ENCODE results near the gene TNFRSF1B. TPM values are rescaled to one million over a fixed set of nuclear protein-coding genes. Genes with fewer than 3 reads are reported as not detected.

Gene TNFRSF1B
- total and polyA plus RNA-seq, 9 of the 15 experiments (the other 6 are each of a cell fraction or from before 2014, with no cell fraction given) = 8.8 to 91.3 (median 36.0) TPM

GRCh38 chr1:12219800-12220199, 53.0 kb downstream of the TNFRSF1B start:
- Histone ChIP-seq H3K4me1 (replicated peaks in 1 of 2; ENCODE audit: control insufficient read depth in 2 of 2, insufficient read depth in 2 of 2, low read length in 2 of 2) (peaks cover 20 to 28% of the 10 kb centered on the region in 2 experiments; a peak in 4 of 5 replicates), H2AFZ (ENCODE audit: low read depth, low read length) (0 out of 2 replicates have a peak overlapping the region, but pooled peaks have one; percentile 21), H3K27ac (ENCODE audit: extremely low read depth, low read depth, low read length) (no peak overlapping the region; the same call in 2 of the 3 replicates), H3K9me3 (replicated peaks; ENCODE audit: control insufficient read depth, insufficient read depth, low read depth, low read length) (peaks cover 37% of the 10 kb centered on the region), H3K79me2 (ENCODE audit: control insufficient read depth, insufficient read depth, low read length) (no peaks in the 10 kb centered on the region), H3K36me3 (ENCODE audit: control insufficient read depth, insufficient read depth, low read length) (no peaks in the 10 kb centered on the region), H3K4me3 (no peak overlapping the region), H3K27me3 (ENCODE audit: control insufficient read depth in 2 of 2, insufficient read depth in 2 of 2, low read length in 2 of 2) (no peaks in the 10 kb centered on the region), H3K9ac (ENCODE audit: insufficient read depth in 1 of 2, low read depth in 2 of 2, low read length in 2 of 2) (no peak overlapping the region), H4K20me1 (replicated peaks; ENCODE audit: control insufficient read depth, insufficient read depth, low read length) (no peaks in the 10 kb centered on the region), H3K9me1 (ENCODE audit: control insufficient read depth, insufficient read depth, low read length) (no peaks in the 10 kb centered on the region), H3K4me2 (ENCODE audit: insufficient read depth, low read length) (no peak overlapping the region; the same call in 1 of the 2 replicates)
- FAIRE-seq (no peak), DNase-seq (ENCODE audit: extremely low read depth in 1 of 4, low spot score in 3 of 4) (no peak), ATAC-seq (no peak)
- POLR2A ChIA-PET = interaction anchor here (0.6 to 2.4 kb wide), 6 partner anchors 17 to 311 kb away, joined by 3 to 14 read pairs (median 8); no protein-coding TSS in a partner anchor
- no TSS peak for BruUV-seq (replicated peaks)
- WGBS (ENCODE audit: insufficient coverage, low coverage, missing lambda C conversion rate) = 74% methylated on average over 4 of the region's 4 CpGs
- CTCF ChIA-PET (ENCODE audit: low intra/inter-chr PET ratio) = no interaction called here
- in situ Hi-C loops (cut with MboI) (no loop called here), intact Hi-C loops (cut with micrococcal nuclease) (loop anchor here (10.0 kb wide), 1 partner anchor 235 kb away; the partner anchor contains the start of gene MFN2)
- TF ChIP-seq TRIM24 (IDR thresholded peaks at IDR 0.05) (no peak), ZNF121 (CRISPR knock-in tag; conservative IDR thresholded peaks at IDR 0.05) (peak; percentile 58), C11orf30 (IDR thresholded peaks at IDR 0.05; ENCODE audit: low read depth) (peak; percentile 74; the same call in 1 of the 2 replicates), NFE2 (IDR thresholded peaks at IDR 0.05; ENCODE audit: low read depth) (peak; percentile 83), ZNF696 (CRISPR knock-in tag; conservative IDR thresholded peaks at IDR 0.05) (no peak), ZNF639 (CRISPR knock-in tag; conservative IDR thresholded peaks at IDR 0.05 in 1 of 2, IDR thresholded peaks at IDR 0.05 in 1 of 2) (peak in 1 of 2 experiments; percentile 33; a peak in 1 of 4 replicates), ZHX1 (conservative IDR thresholded peaks at IDR 0.05; ENCODE audit: low read length) (no peak), MAFG (tag; conservative IDR thresholded peaks at IDR 0.05) (peak; percentile 82), MAFK (IDR thresholded peaks at IDR 0.05; ENCODE audit: low read length) (0 out of 2 replicates have a peak, but pooled peaks have one; percentile 10), ADNP (tag; IDR thresholded peaks at IDR 0.05) (peak; percentile 39; the same call in 1 of the 2 replicates), GMEB1 (CRISPR knock-in tag; IDR thresholded peaks at IDR 0.05) (no peak), NFE2L1 (tag; IDR thresholded peaks at IDR 0.05; ENCODE audit: borderline replicate concordance, low read depth) (peak; percentile 69), MAFF (IDR thresholded peaks at IDR 0.05; ENCODE audit: low read length) (peak; percentile 74)
